MCF 10A (cell line): ENCODE measurements around the gene EIF2S1. TPM values are rescaled to one million over a fixed set of nuclear protein-coding genes. Genes with fewer than 3 reads are reported as not detected.
"Not testable (repeated sequence)": the region's sequence is repeated elsewhere in the genome, so short reads cannot be mapped to it uniquely, and the experiment has no call there.

ENCODE experiments used
- BruUV-seq: library from RNA; stranded (reverse); fragments of 400-500 nt; replicated peaks from 2 replicates; lab custom pipeline; 2021; lab: Mats Ljungman, UMichigan
- CTCF ChIA-PET: fragments of 300-600 bp; sonication (Branson Sonifier 250); formaldehyde crosslinking; extraction: SDS; loops from one replicate; lab custom pipeline; 2021; ENCODE audit warnings: antibody characterized with exemption, inconsistent platforms; lab: Yijun Ruan, JAX
- POLR2A ChIA-PET: fragments of 300-600, 350-650 bp; sonication (Branson Sonifier 250); formaldehyde crosslinking; extraction: SDS; loops from one replicate; lab custom pipeline; 2020; ENCODE audit warnings: antibody characterized with exemption, inconsistent platforms; lab: Yijun Ruan, JAX
- DNase-seq: peaks from one replicate; pipeline ENCODE4 v3.0.0-alpha.2; 2018; ENCODE audit not compliant: unreplicated experiment
- H3K27ac Mint-ChIP-seq: one replicate; pipeline ENCODE4 v1.8.0; 2022; ENCODE audit warnings: mild to moderate bottlenecking, low read depth, mixed read lengths; ENCODE audit not compliant: unreplicated experiment
- H3K27me3 Mint-ChIP-seq: one replicate; pipeline ENCODE4 v1.8.0; 2022; ENCODE audit warnings: mixed read lengths; ENCODE audit not compliant: insufficient read depth, unreplicated experiment
- H3K36me3 Mint-ChIP-seq: one replicate; pipeline ENCODE4 v1.8.0; 2022; ENCODE audit warnings: mild to moderate bottlenecking, moderate library complexity, mixed read lengths; ENCODE audit not compliant: insufficient read depth, unreplicated experiment
- H3K4me1 Mint-ChIP-seq: one replicate; pipeline ENCODE4 v1.8.0; 2022; ENCODE audit warnings: mixed read lengths; ENCODE audit not compliant: insufficient read depth, unreplicated experiment
- H3K4me3 Mint-ChIP-seq: one replicate; pipeline ENCODE4 v1.8.0; 2022; ENCODE audit warnings: mild to moderate bottlenecking, moderate library complexity, mixed read lengths; ENCODE audit not compliant: unreplicated experiment
- H3K9me3 Mint-ChIP-seq: one replicate; pipeline ENCODE4 v1.8.0; 2022; ENCODE audit warnings: mixed read lengths; ENCODE audit not compliant: unreplicated experiment
- intact Hi-C: fragments of 100-400 bp; cut with micrococcal nuclease; formaldehyde crosslinking; loops from 2 replicates; pipeline ENCODE4 v1.14.1; 2022
- total RNA-seq: library from RNA; stranded (reverse); gene quantifications from 2 replicates; pipeline ENCODE4 v1.2.3, GENCODE V29; 2022
- TF ChIP-seq, protein P1 (sequence below): fragments of 200-600 bp; IDR thresholded peaks from one replicate; pipeline ENCODE4 v1.8.0; 2022; ENCODE audit warnings: antibody characterized with exemption, mild to moderate bottlenecking; ENCODE audit not compliant: unreplicated experiment

The EIF2S1 gene
- total RNA-seq, 1 experiment from 2014 or later, result 338 TPM

DNA sequence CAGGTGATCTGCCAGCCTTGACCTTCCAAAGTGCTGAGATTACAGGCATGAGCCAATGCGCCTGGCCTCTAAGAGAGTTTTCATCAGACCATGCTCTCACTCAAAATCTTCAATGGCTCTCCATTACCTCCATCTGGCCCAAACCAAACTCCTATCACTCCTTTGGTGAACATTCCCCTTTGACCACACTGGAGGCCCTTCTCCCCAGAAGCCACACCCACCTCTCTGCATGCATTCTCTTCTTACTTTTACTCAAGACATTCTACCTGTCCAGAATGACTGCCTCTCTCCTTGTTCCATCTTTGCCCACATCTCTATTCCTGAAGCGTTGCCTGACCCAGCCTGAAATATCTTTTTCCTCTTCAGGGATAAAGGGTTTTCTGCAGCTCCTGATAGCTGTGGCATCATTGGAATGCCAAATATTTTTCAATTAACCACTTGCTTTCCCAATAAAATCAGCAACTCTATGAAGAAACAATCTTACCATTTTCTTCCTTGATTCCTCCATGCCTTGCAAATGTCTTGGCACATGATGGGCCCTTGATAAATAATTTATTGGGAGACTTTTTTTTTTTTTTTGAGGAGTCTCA, 36.3 kb downstream of the EIF2S1 start:
- TF ChIP-seq, protein P1, sequence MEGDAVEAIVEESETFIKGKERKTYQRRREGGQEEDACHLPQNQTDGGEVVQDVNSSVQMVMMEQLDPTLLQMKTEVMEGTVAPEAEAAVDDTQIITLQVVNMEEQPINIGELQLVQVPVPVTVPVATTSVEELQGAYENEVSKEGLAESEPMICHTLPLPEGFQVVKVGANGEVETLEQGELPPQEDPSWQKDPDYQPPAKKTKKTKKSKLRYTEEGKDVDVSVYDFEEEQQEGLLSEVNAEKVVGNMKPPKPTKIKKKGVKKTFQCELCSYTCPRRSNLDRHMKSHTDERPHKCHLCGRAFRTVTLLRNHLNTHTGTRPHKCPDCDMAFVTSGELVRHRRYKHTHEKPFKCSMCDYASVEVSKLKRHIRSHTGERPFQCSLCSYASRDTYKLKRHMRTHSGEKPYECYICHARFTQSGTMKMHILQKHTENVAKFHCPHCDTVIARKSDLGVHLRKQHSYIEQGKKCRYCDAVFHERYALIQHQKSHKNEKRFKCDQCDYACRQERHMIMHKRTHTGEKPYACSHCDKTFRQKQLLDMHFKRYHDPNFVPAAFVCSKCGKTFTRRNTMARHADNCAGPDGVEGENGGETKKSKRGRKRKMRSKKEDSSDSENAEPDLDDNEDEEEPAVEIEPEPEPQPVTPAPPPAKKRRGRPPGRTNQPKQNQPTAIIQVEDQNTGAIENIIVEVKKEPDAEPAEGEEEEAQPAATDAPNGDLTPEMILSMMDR, result no peak
- Mint-ChIP-seq H3K9me3 (no peaks in the 10 kb centered on the region), H3K4me3 (no peak overlapping the region), H3K27ac (no peak overlapping the region), H3K27me3 (no peaks in the 10 kb centered on the region), H3K4me1 (no peaks in the 10 kb centered on the region), H3K36me3 (peaks cover 5% of the 10 kb centered on the region)
- POLR2A ChIA-PET, result no interaction called here
- no peak for DNase-seq
- intact Hi-C loops, result no loop called here
- BruUV-seq, result no TSS peak
- CTCF ChIA-PET, result interaction anchor here (0.6 to 1.1 kb wide), 2 partner anchors 308 to 1517 kb away, joined by 3 read pairs; no protein-coding TSS in a partner anchor

DNA sequence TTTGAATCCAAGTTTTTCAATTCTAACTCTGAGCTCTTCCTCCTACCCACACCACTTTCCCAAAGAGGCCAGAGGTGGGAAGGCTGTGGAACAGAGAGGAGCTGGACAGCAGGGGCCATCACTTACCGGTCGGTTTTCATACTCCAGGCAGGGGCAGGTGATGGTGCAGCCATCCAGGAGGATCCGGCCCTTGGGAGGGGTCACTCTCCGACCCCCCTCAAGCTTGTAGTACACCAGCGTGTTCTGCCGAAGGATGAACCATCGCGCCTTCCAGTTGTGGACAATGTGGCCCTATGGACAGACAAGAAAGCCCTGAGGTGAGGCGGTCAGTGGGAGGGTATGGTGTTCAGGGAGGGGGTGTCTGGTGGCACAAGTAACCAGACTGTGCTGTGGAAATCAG, 37.4 kb downstream of the EIF2S1 start:
- intact Hi-C loops, result no loop called here
- H3K4me3 Mint-ChIP-seq, result no peak overlapping the region
- H3K36me3 Mint-ChIP-seq, result no peaks in the 10 kb centered on the region
- POLR2A ChIA-PET, result interaction anchor here (0.6 kb wide), 1 partner anchor 12 kb away, joined by 3 read pairs; no protein-coding TSS in a partner anchor
- no peaks in the 10 kb centered on the region for H3K4me1 Mint-ChIP-seq
- H3K27ac Mint-ChIP-seq, result no peak overlapping the region
- CTCF ChIA-PET, result interaction anchor here (1.1 kb wide), 1 partner anchor 307 kb away, joined by 3 read pairs; no protein-coding TSS in a partner anchor
- DNase-seq, result no peak
- no peaks in the 10 kb centered on the region for H3K27me3 Mint-ChIP-seq
- BruUV-seq, result no TSS peak
- TF ChIP-seq, protein P1, result no peak
- H3K9me3 Mint-ChIP-seq, result no peaks in the 10 kb centered on the region

- H3K4me3 Mint-ChIP-seq, result no peak overlapping the region
- no peaks in the 10 kb centered on the region for H3K27me3 Mint-ChIP-seq
- ChIA-PET CTCF (interaction anchor here (0.7 to 1.3 kb wide), 5 partner anchors 11 to 176 kb away, joined by 3 to 5 read pairs (median 3); partner anchors contain the start of gene PLEK2), POLR2A (interaction anchor here (0.5 kb wide), 1 partner anchor 270 kb away, joined by 3 read pairs; no protein-coding TSS in a partner anchor)
- intact Hi-C loops, result no loop called here
- no TSS peak for BruUV-seq
- no peak overlapping the region for H3K27ac Mint-ChIP-seq
- no peaks in the 10 kb centered on the region for H3K9me3 Mint-ChIP-seq
- H3K4me1 Mint-ChIP-seq, result no peaks in the 10 kb centered on the region
- H3K36me3 Mint-ChIP-seq, result no peaks in the 10 kb centered on the region
- DNase-seq, result no peak
- TF ChIP-seq, protein P1, result no peak
Observed at GRCh38 chr14:67400434-67400833, 40.3 kb downstream of the EIF2S1 start.

GRCh38 chr14:67405771-67406170, 45.6 kb downstream of the EIF2S1 start:
- Mint-ChIP-seq H3K4me1 (peaks cover 14% of the 10 kb centered on the region), H3K9me3 (no peaks in the 10 kb centered on the region), H3K4me3 (no peak overlapping the region), H3K36me3 (no peaks in the 10 kb centered on the region), H3K27me3 (no peaks in the 10 kb centered on the region), H3K27ac (no peak overlapping the region)
- ChIA-PET CTCF (interaction anchor here (0.7 to 1.7 kb wide), 5 partner anchors 21 to 215 kb away, joined by 3 to 7 read pairs (median 5); partner anchors contain the start of genes ATP6V1D and EIF2S1), POLR2A (interaction anchor here (0.6 to 0.7 kb wide), 2 partner anchors 170 to 277 kb away, joined by 3 read pairs; no protein-coding TSS in a partner anchor)
- BruUV-seq, result no TSS peak
- intact Hi-C loops, result no loop called here
- TF ChIP-seq, protein P1, result no peak
- DNase-seq, result no peak

DNA sequence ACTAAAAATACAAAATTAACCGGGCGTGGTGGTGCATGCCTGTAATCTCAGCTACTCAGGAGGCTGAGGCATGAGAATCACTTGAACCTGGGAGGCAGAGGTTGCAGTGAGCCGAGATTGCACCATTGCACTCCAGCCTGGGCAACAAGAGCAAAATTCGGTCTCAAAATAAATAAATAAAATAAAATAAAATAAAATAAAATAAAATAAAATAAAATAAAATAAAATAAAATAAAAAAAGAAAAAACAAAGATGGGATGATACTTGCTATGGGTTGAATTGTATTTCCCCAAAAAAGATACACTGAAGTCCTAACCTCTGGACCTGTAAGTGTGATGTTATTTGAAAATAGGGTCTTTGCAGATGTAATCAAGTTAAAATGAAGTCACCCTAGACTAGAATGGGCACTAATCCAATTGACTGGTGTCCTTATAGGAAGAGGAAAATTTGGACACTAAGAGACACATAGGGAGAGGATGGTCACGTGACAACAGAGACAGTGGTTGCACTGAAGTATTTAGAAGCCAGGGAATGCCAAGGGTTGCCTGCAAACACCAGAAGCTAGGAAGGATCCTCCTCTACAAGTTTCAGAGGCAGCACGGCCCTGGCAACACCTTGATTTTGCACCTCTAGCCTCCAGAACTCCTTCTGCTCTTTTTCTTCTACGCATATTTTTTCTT, 48.1 kb downstream of the EIF2S1 start:
- peaks cover 16% of the 10 kb centered on the region for H3K4me1 Mint-ChIP-seq
- H3K27me3 Mint-ChIP-seq, POLR2A ChIA-PET, H3K4me3 Mint-ChIP-seq, H3K9me3 Mint-ChIP-seq, DNase-seq, H3K36me3 Mint-ChIP-seq, intact Hi-C loops, BruUV-seq, H3K27ac Mint-ChIP-seq: not testable (repeated sequence)
- CTCF ChIA-PET, result interaction anchor here (0.6 to 2.9 kb wide), 3 partner anchors 19 to 204 kb away, joined by 3 to 13 read pairs (median 3); no protein-coding TSS in a partner anchor
